Activated CD4-positive, alpha-beta T cell treated with anti-CD3 and anti-CD28 coated beads, Interleukin-2, amount 50 U/mL, for 48 hours (primary cell): ENCODE data around the gene PCBD1.

ENCODE experiments used
- DNase-seq, 2 experiments: peaks; one replicate each; pipeline ENCODE4 v3.0.0-alpha.2; 2020

PCBD1 gene

DNA sequence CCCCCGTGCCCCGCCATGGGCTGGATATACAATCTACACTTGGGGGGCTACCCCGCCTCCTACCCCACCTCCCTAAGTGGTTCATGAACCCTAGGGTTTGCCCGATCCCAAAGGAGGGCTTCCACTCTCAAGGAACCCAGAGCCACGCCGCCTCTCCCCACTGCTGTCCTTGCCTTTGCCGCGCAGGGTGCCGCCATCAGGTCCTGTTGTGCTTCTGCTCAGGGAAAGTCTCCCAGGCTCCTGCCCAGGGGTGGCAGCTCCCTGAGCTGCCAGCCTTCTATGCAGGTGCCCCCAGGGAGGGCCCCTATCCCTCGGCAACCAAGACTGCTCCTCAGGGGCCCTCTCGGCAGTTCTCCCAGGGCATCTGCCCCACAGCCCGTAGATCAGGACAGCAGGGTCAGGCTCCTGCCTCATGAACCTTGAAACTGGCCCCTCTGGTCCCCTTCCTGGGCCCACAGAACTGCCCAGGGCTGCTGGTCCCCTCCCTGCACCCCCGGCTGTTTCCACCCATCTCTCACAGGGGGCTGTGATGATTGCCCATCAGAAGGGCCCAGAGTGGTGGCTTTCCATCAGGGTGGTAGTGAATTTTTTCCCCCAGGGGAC lies 13.0 kb upstream of the PCBD1 start:
- no peak for DNase-seq

DNA sequence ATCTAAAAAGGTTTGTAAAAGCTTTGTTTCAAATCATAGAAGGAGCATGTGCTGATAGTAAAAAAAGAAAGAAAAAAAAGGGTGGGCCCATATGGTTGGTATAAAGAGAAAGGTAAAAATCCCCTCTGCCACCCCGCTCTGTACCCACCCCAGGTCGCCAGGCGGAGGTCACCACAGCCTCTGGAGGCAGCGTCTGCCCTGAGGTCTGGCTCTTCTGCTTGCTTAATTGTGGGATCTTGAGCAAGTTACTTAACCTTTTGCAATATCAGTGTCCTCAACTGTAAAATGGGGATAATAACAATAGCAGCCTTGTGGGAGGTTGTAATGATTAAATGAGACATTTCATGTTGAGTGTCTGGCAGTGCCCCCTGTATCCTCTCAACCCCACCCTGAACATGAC lies 10.7 kb upstream of the PCBD1 start:
- no peak for DNase-seq

DNA sequence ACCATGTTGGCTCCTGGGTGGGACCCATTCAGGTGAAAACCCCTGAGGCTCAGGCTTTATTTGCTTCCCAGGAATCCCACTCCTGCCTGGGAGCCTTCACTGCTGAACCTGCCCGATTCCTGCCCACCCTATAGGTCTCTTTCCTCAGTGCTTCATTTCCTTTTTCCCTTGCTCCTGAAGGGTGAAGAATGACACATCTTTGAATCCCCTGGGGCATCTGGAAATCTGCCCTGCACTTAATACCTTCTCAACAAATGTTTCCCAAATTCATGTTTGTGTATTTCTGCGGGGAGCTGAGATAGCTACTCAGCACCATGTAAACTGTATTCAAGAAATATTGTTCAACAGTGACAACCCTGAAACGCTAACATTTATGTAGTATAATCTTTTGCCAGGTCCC lies 10.3 kb upstream of the PCBD1 start:
- DNase-seq, result no peak

DNA sequence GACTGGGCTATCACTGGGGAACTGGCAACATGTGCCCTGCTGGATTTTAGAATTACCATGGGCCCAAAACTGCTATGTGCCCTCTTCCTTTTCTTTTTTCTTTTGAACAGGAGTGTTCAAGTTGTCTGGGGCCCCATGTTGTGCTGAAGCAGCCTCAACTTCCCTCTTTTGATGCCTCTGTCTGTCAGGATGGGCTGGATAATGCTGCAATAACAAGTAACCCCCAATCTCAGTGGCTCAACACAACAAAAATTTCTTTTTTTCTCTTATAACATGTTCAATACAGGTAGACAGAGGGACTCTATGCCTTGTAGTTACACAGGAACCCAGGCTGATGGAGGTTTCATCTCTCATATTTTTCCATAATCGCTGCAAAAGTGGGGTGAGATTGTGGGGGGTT lies 8.2 kb upstream of the PCBD1 start:
- no peak for DNase-seq

- no peak for DNase-seq
Observed at GRCh38 chr10:70894416-70894815, 6.1 kb upstream of the PCBD1 start.

- no peak for DNase-seq
Observed at GRCh38 chr10:70893227-70894006, 5.1 kb upstream of the PCBD1 start.

GRCh38 chr10:70892631-70893030 lies 4.3 kb upstream of the PCBD1 start:
- no peak for DNase-seq

DNA sequence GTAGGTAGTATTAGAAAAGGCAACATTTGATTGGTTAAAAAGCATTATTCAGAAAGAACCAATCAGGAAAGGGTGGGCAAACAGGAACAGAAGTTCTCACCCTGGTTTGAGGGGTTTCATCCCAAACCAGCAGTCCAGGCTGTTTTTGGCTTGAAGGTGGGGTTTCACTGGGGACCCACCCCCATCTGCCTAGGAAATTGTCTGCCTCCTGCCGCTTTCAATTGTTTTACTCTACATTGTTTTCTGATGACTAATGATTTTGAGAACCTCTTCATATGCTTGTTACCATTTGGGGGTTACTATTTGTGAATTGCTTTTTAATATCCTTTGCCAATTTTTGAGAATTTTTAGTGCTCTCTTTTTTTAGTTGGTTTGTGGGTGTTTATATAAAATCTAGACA lies 3.3 kb upstream of the PCBD1 start:
- no peak for DNase-seq

DNA sequence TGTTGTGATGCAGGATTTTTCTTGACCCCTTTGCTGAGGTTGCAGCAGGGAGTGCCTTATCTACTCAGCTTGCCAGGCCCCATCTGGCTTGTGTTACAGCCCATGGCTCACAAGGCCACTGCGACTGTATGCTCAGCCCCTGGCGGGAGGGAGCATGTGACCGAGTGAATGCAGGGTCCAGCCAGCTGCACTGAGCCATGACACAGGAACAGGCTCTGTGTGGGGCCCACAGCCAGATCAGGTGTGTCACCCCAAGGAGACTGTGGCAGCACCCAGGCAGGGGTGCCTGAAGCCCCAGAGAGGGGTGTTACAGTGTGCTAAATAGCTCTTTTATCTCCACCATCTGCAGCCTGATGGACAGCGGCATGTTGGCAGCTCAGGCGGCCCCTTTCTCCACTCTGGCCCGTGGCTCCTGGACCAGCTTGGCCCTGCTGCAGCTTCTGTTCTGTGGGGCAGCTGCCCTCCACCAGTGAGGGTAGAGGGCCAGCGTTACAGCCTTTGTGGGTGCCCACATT lies 2.6 kb upstream of the PCBD1 start:
- no peak for DNase-seq

- no peak for DNase-seq
Observed at GRCh38 chr10:70889291-70889690, 926 bp upstream of the PCBD1 start.

GRCh38 chr10:70886921-70887665 lies 1.3 kb downstream of the PCBD1 start:
- no peak for DNase-seq

GRCh38 chr10:70885931-70886903 lies 2.1 kb downstream of the PCBD1 start:
- no peak for DNase-seq

GRCh38 chr10:70885481-70885880 lies 2.9 kb downstream of the PCBD1 start:
- no peak for DNase-seq

DNA sequence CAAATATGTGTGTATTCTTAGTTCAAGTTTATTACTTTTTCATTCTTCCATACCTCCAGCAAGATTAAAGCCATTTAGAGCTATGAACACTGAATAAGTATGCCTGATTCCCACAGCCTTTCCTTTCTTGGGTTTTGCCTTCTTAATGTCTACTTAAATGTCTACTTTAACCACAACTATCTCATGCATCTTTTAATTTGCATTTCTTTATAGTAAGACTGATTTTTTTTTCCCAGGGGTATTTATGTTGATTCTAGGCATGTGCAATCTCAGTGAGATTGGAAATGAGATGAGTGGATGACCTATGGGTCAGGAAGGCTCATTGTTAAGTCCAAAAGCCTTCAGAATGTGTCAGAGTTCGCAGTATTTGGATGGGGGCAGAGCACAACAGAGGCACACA lies 3.6 kb downstream of the PCBD1 start:
- no peak for DNase-seq

DNA sequence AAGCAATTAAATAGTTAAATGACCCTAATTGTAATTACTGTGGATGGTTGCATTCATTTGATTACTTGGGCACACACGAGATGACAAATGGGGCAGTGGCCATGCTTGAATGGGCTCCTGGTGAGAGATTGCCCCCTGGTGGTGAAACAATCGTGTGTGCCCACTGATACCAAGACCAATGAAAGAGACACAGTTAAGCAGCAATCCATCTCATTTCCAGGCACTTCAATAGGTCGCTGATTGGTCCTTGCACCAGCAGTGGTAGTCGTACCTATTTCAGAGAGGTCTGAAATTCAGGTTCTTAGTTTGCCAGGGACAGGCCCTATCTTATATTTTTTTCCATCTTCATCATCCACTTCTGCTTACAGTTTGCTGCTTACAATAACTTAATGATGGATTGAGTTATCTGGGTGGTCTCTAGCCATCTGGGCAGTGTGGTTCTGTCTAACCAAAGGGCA lies 8.3 kb downstream of the PCBD1 start:
- peak; percentile 76 to 82 for DNase-seq

DNA sequence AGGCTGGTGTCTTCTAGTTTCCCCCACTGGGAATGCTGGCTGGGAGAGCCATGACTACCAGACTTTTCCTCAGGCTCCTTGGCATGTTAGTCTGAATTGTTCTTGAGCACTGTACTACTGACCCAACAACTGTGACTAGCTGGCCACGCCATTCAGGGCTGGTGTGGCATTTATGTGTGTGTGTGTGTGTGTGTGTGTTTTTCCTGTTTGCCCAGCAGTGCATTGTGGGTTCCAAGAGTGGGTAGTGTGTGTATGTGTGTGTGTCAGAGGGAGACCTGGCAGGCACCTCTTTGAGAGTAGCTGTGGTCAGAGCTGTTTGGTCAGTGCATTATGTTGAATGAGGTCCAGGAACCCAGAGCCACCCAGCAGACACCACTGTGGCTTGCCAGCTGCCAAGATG lies 9.2 kb downstream of the PCBD1 start:
- no peak for DNase-seq

DNA sequence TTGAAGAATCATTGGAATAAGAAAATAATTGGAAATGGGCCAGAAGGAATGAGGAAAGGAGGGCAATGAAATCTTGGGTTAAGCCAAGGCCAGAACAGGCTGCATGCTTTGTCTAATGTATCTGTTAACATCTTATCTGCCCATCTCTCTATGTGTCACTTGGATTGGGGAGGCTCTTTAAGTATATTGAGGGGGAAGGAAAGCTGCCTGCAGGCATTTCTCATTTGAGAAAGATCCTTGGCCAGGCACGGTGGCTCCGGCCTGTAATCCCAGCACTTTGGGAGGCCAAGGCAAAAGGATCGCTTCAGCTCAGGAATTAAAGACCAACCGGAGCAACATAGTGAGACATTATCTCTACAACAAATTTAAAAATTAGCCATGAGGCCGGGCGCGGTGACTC lies 14.3 kb downstream of the PCBD1 start:
- DNase-seq, result no peak

- no peak for DNase-seq
Observed at GRCh38 chr10:70872291-70872690, 16.1 kb downstream of the PCBD1 start.

DNA sequence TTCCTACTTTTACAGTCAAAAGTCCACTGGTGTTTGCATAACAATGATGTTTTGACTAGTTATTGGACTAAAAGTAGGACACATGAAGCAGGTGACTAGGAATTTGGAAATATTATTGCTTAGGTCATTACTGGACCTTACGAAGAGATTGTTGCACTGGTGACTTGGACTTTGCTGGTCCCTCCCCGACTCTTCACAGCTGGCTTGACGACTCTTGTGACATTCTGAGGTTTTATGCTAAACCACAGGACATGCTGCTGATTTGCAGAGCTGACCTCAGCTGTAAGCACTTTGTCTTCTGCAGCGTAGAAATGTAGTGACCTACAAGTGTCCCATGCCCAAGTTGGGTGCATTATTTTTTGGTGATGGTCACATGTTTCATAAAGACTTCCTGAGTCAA lies 21.9 kb downstream of the PCBD1 start:
- no peak for DNase-seq

DNA sequence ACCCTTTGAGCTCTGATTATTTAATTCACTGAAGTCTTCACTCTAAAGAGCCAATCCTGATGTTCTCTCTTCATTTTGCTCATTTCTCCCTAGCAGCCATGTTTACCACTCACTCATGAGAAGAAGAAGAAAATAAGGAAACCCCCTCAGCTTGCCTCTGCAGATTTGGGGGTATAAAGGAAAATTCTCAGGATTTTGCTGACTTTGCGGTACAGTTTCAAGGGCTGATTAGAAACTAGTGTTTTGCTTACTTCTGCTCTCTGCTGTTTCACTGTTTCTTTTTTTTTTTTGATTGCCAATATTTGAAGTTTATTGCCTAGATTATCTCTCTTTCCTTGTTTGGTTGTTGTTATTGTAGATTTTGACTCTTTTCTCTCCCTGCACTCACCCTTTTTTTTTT lies 23.4 kb downstream of the PCBD1 start:
- no peak for DNase-seq

DNA sequence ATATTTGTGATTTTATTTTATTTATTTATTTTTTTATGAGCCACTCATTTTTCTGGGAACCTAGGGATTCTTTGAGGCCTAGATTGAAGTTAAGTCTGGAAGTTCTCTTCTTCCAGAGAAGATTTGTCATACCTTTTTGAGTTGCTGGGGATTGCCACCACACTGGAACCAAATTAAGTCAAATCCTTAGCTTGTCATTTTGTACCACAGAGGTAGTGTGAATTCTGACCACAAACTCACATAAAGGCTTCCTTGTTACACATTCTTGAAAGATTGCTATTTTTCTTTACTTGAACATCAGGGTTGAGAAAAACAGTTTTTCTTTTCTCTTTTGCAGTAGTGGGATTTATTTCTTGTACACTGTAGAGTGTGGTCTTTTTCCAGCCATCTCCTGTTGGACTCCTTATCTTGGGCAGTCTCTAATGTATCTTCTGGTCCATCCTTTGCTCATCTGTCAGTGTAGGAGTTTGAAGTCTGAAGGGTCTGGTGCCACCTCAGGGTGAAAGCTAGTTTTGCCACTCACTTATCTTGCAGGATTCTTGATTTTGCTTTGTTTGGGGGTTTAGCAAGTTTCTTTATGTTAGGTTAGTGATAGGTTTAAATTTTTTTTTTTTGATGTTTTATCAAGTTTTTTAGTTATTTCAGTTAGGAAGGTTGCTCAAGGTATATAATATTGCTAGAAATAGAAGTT lies 24.8 kb downstream of the PCBD1 start:
- DNase-seq, result no peak
